GM12865 (cell line): Measurements from ENCODE around the gene MRPL20.

ENCODE experiments used
- DNase-seq: peaks from one replicate; pipeline ENCODE4 v3.0.0; 2010; ENCODE audit warnings: low read depth
- H3K4me3 ChIP-seq: 2 replicates; pipeline ENCODE4 v1.5.1; 2011; ENCODE audit warnings: mild to moderate bottlenecking, low read depth, low read length, control low read depth
- TF ChIP-seq, protein P1 (sequence below): IDR thresholded peaks from 2 replicates; pipeline ENCODE4 v1.5.1; 2011; ENCODE audit warnings: low read length, control low read depth, low read depth, inconsistent platforms; ENCODE audit not compliant: insufficient read depth; ENCODE audit errors: missing control alignments

The MRPL20 gene

DNA sequence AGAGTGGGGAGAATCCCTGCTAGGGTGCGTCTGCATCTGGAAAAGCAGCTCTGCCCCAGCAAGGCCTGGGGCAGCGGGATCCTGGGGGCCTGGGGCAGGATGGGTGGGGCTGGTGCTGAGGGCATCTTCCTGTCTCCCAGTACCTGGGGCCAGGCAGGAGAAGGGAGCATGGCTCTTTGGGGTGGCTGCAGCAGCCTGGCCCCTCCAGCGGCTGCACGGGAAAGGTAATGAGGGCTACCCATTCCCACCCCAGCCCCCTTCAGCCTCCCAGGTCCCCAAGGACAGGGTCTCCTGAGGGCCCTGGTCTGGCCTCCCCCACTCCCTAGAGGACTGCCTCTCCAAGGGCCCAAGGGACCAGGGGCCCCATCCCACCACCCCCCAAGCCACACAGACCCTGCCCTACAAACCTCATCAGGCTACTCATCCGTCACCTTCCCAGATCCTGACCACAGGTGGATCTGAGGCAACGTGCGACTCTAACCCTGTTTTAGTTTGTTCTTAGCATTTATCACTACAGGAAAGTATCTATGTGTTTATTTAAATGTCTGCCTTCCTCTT lies 14.9 kb upstream of the MRPL20 start:
- TF ChIP-seq, protein P1, sequence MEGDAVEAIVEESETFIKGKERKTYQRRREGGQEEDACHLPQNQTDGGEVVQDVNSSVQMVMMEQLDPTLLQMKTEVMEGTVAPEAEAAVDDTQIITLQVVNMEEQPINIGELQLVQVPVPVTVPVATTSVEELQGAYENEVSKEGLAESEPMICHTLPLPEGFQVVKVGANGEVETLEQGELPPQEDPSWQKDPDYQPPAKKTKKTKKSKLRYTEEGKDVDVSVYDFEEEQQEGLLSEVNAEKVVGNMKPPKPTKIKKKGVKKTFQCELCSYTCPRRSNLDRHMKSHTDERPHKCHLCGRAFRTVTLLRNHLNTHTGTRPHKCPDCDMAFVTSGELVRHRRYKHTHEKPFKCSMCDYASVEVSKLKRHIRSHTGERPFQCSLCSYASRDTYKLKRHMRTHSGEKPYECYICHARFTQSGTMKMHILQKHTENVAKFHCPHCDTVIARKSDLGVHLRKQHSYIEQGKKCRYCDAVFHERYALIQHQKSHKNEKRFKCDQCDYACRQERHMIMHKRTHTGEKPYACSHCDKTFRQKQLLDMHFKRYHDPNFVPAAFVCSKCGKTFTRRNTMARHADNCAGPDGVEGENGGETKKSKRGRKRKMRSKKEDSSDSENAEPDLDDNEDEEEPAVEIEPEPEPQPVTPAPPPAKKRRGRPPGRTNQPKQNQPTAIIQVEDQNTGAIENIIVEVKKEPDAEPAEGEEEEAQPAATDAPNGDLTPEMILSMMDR: no peak
- no peak for DNase-seq
- H3K4me3 ChIP-seq: no peak overlapping the region

- TF ChIP-seq, protein P1: no peak
- no peak for DNase-seq
- no peak within 1 kb of the TSS for H3K4me3 ChIP-seq
Observed at GRCh38 chr1:1421147-1421906, 14.2 kb upstream of the MRPL20 start, which contains the start of gene ANKRD65. TSS of gene ANKRD65 (minus strand) at chr1:1421276. CDS start at chr1:1421005, 271 bp downstream.

DNA sequence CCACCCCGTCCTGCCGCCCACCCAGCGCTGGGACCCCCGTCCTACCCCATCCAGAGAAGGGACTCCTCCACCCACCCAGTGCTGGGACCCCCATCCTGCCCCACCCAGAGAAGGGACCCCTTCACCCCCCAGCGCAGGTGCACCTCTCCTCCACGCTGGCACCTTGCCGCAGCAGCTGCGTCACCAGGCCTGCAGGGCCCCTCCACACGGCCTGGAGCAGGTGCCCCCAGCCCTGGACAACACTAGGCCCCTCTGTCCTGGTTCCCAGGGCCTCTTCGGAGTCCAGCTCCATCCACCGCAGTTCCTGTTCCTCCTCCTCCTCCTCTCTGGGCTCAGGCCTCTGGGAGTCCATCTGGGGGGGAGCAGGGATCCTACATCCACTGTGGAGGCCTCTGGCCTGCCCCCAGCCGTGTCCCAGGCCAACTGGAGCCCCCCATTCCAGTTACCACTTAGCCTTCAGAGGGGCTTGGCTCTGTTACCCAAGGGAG lies 13.6 kb upstream of the MRPL20 start:
- TF ChIP-seq, protein P1: no peak
- DNase-seq: no peak

GRCh38 chr1:1419813-1420653 lies 12.9 kb upstream of the MRPL20 start:
- no peak overlapping the region for H3K4me3 ChIP-seq
- DNase-seq: no peak
- TF ChIP-seq, protein P1: no peak

More for the DNA sequence above, 13.6 kb upstream of the MRPL20 start:
- no peak overlapping the region for H3K4me3 ChIP-seq

GRCh38 chr1:1419363-1419812 lies 12.3 kb upstream of the MRPL20 start:
- TF ChIP-seq, protein P1: no peak
- no peak overlapping the region for H3K4me3 ChIP-seq
- no peak for DNase-seq

GRCh38 chr1:1418464-1419362 lies 11.6 kb upstream of the MRPL20 start:
- DNase-seq: peak; percentile 70
- H3K4me3 ChIP-seq: peak overlapping the region; percentile 43
- TF ChIP-seq, protein P1: no peak

GRCh38 chr1:1417825-1418463 lies 10.9 kb upstream of the MRPL20 start:
- peak overlapping the region; percentile 43 for H3K4me3 ChIP-seq
- peak; percentile 83 for DNase-seq

DNA sequence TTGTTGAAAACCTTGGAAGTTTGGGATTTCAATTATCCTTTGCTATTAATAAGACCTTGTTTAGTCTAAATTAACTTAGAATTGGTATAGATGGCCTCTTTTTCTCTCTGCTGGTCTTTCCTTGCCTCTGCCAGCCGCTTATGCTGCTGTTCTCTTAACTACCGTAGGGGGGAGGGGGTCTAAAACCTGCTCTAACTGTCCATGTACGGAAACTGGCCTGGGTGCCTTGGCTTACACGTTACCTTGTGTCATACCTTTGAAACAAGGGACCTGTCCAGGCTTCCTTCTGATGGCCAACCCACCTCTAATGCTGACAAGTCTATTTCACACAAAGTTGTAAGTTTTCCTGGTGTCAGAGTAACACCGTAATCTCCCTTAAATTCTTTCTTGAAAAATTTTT lies 10.3 kb upstream of the MRPL20 start:
- peak overlapping the region; percentile 43 for H3K4me3 ChIP-seq

More for the DNA sequence above, 10.3 kb upstream of the MRPL20 start:
- DNase-seq: peak; percentile 69
